ENCODE results near the gene C16orf54.
"Not testable (repeated sequence)": the region's sequence is repeated elsewhere in the genome, so short reads cannot be mapped to it uniquely, and the experiment has no call there.

The C16orf54 gene, protein sequence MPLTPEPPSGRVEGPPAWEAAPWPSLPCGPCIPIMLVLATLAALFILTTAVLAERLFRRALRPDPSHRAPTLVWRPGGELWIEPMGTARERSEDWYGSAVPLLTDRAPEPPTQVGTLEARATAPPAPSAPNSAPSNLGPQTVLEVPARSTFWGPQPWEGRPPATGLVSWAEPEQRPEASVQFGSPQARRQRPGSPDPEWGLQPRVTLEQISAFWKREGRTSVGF

DNA sequence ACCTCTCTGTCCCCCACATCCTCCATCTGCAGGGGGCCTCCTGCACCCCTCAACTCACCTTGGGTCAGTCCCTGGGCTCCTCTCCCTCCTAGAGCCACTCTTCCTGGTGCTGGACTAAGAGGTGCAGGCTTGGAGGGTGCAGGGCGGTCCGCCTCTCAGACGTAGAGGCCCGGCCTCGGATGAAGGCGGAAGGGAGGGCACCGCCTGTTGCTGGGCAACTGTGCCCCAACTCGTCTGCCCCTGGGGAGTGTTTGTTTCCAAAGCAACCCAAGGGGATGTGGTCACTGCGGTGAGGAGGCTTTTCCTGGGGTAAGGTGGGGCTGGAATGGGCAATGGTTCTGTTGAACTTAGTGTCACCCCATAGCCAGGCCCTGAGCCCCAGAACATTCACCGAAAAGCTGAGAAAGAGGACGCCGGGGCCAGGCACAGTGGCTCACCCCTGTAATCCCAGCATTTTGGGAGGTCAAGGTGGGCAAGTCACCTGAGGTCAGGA lies at the start of gene C16orf54:
C16orf54 (minus strand) TSS at position 138 of the 493 bp plus-strand sequence. CDS start 1,039 bp downstream, outside the sequence.
- DNase-seq (ENCODE audit: low read depth): peak; percentile 88

DNA sequence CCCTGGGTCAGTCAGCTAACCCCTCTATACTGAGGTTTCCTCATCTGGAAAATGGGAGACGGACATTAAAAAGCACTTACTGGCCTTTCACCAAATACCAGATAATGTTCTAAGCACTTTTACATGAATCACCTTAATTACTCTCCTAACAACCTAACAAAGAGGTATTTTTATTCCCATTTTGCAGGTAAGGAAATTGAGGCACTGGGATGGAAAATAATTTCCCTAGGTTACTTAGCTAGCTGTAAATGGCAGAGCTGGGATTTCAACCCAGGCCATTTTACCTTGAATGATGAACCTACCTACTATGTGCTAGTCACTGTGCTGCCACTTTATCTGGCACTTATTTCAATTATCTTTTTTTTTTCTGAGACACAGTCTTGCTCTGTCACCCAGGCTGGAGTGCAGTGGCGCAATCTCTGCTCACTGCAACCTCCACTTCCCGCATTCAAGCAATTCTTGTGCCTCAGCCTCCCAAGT lies 48.5 kb upstream of the C16orf54 start:
- no peak for DNase-seq (ENCODE audit: low read depth)

- DNase-seq (ENCODE audit: low read depth): not testable (repeated sequence)
These were observed 47.4 kb upstream of the C16orf54 start for GRCh38 chr16:29793153-29793552.

- DNase-seq (ENCODE audit: low read depth): no peak
These were observed 46.3 kb upstream of the C16orf54 start for GRCh38 chr16:29791845-29792807.

DNA sequence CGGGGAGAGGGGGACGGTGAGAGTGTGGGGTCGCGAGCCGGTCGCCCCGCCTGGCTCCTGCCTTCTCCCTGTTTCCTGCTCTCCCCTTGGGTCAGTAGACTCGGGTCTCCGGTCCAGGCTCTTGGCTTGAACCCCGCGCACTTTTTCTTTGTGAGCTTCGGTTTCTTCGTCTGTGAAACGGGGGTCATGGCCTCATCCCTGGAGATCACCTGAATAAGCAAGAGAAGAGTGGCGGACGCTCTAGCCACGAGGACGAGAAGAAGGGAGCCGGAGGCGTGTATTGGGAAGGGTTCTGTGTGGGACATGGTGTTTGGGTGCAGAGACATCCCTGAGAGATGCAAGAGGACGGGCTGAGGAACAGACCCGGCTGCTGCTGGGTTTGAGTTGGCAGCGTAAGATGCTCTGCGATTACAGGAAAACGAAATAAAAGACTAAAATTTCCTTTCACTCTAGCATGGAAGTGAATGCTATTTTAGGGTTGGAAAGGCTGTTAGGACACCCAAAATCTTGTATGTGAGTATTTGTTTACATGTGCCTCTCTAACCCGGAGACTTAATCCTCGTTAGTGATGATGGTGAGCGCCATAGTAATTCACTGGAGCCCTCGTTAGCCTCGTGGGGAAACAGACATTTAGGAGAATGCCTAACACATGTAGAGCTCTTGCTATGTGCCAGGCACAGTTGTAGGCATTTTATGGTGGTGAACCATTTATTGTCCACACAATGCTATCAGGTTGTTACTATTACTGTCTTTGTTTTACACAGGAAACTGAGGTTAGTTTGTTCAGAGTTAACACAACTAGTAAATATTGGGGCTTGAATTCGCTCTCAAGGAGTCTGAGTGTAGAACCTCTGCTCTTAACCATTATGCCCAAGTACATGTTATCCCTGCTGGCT lies 45.4 kb upstream of the C16orf54 start:
- DNase-seq (ENCODE audit: low read depth): no peak

- peak; percentile 99 for DNase-seq (ENCODE audit: low read depth)
These were observed 44.6 kb upstream of the C16orf54 start, which contains the start of gene KIF22 for GRCh38 chr16:29790183-29790948. TSS of gene KIF22 (plus strand) at chr16:29790751. CDS start at chr16:29790760, 9 bp downstream.

DNA sequence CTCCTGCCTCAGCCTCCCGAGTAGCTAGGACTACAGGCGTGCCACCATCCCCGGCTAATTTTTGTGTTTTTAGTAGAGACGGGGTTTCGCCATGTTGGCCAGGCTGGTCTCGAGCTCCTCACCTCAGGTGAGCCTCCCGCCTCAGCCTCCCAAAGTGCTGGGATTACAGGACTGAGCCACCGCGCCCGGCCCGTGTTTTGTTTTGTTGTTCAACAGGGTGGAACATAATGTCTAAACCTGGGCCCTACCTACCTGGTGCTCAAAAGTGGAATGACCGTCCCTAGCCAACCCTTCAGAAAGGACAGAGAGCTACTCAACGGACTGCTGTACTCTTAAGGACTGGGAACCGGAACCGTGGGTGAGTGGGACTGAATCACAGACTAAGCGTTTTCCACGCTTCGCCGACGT lies 44.0 kb upstream of the C16orf54 start:
- DNase-seq (ENCODE audit: low read depth): no peak

- not testable (repeated sequence) for DNase-seq (ENCODE audit: low read depth)
These were observed 41.4 kb upstream of the C16orf54 start for GRCh38 chr16:29787155-29787554.

- peak; percentile 51 for DNase-seq (ENCODE audit: low read depth)
These were observed 39.2 kb upstream of the C16orf54 start for GRCh38 chr16:29784901-29785500.

DNA sequence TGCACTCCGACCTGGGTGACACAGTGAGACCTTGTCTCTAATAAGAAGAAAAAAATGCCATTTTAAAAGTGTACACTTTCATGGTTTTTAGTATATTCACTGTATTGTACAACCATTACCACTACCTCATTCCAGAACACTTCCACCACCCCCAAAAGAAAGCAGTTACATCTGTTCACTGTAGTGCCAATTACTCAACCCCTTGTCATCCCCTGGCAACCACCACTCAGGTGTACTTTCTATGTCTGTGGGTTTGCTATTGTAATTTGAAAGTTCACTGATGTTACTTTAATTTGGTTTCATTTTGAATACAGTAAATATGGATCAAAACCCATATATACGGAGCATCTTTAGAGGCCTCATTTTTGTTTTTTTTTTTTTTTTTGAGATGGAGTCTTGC lies 38.4 kb upstream of the C16orf54 start:
- no peak for DNase-seq (ENCODE audit: low read depth)

DNA sequence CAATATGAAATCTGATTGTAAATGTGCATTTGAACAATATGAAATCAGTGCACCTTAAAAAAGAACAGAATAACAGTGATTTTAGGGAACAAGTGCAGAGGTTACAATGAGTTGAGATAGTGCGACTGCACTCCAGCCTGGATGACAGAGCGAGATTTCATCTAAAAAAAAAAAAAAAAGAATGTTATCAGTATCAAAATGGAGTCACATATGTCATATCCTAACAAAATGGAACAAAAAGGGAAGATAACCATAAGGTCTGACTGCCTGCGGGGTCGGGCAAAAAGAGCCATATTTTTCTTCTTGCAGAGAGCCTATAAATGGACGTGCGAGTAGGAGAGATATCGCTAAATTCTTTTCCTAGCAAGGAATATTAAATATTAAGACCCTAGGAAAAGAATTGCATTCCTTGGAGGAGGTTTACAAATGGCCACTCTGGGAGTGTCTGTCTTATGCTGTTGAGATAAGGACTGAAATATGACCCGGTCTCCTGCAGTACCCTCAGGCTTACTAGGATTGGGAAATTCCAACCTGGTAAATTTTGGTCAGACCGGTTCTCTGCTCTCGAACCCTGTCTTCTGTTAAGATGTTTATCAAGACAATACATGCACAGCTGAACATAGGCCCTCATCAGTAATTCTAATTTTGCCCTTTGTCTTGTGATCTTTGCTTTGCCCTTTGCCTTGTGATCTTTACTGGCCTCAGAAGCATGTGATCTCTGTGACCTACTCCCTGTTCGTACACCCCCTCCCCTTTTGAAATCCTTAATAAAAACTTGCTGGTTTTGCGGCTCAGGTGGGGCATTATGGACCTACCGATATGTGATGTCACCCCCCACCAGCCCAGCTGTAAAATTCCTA lies 37.5 kb upstream of the C16orf54 start:
- DNase-seq (ENCODE audit: low read depth): not testable (repeated sequence)

- no peak for DNase-seq (ENCODE audit: low read depth)
These were observed 33.7 kb upstream of the C16orf54 start for GRCh38 chr16:29779474-29779873.

DNA sequence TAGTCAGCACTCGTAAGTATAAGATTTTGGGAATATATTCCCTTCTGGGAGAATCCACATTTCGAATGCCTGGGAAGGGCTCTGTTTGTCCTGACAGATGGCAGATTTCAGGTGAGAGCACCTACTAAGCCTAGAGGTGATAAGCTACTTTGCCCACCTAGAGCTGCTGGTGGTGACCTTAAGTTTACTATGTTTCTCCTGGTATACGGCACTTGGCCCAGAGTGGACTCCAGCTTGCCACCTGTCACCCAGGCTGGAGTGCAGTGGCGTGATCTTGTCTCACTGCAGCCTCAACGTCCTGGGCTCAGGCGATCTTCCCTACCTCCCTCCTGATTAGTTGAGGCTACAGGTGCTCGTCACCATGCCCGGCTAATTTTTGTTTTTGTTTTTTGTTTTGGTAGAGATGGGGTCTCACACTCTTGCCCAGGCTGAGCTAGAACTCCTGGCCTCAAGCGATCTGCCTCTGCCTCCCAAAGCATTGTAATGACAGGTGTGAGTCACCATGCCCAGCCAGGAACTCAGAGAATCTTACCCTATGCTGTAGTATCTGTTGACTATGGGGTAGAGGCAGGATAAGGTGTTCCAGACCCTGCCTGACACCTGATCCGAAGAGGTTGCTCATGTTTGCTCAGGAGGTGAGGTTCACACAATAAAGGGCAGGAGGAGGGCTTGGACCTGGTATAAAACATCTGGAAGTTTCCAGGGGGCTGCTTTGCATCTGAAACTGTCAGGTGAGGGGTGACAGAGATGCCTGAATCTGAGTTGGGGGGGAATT lies 32.0 kb upstream of the C16orf54 start, which contains the start of gene ZG16:
ZG16 (plus strand) TSS at position 681 of the 775 bp plus-strand sequence. CDS start 1,011 bp downstream, outside the sequence.
- DNase-seq (ENCODE audit: low read depth): no peak

GRCh38 chr16:29775742-29776408 lies 30.1 kb upstream of the C16orf54 start:
- DNase-seq (ENCODE audit: low read depth): no peak

- no peak for DNase-seq (ENCODE audit: low read depth)
These were observed 28.9 kb upstream of the C16orf54 start for GRCh38 chr16:29774730-29775129.

DNA sequence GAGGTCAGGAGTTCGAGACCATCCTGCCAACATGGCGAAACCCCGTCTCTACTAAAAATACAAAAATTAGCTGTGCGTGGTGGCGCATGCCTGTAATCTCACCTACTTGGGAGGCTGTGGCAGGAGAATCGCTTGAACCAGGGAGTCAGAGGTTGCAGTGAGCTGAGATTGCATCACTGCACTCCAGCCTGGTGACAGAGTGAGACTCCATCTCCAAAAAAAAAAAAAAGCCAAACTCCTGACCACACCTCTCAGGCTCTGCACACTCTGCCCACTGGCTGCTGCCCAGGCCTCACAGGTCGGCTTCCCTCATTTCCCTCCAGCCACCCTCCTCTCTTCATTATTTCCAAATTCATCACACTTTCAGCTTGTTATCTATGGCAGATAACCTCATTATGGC lies 26.5 kb upstream of the C16orf54 start:
- DNase-seq (ENCODE audit: low read depth): not testable (repeated sequence)

DNA sequence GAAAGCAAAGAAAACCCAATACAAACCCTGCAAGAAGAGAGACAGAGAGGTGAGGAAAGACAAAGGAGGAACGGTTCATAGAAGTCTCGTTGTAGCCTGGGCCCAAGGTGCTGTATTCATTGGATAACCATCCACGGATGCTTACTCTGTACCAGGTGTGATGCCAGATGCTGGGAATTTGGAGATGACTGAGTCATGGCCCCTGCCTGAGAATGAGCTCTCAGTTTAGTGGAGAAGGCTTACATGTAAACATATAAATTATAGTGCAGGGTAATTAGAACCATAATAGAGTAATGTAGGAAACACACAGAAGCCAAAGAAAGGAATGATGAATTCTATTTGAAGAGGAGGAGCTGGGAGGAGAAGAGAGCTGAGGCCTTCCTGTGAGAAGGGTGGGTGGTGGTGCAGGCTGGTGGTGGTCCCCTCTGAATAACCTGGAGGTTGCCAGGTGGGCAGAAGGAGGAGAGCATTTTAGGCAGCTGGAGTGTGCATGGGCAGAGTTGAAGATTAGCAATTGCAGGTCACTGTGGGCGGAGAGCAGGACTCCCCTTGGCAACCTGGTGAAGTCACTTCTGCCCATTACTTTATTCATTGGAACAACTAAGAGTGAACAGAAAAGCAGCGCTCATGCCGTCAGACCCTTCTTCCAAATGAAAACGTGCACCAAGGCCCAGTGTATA lies 24.6 kb upstream of the C16orf54 start:
- no peak for DNase-seq (ENCODE audit: low read depth)
